Left ventricle myocardium superior (tissue), 1 donor: ENCODE data around the gene SYNE1. TPM values are rescaled to one million over a fixed set of nuclear protein-coding genes. Genes with fewer than 3 reads are reported as not detected.
A peak's percentile ranks its signal among the peaks of the same experiment; 100 is the strongest.

Source experiments
- ATAC-seq: fragments of 200-7000 bp; cut with Tn5 transposase; one replicate; pipeline ENCODE4 v1.9.1; 2020; ENCODE audit warnings: mild to moderate bottlenecking, moderate library complexity
- DNase-seq: peaks from one replicate; pipeline ENCODE4 v3.0.0-alpha.2; 2020
- intact Hi-C: fragments of 100-400 bp; cut with micrococcal nuclease; formaldehyde crosslinking; loops from one replicate; pipeline ENCODE4 v1.11.0; 2022
- total RNA-seq: library from RNA; stranded (reverse); fragmentation: NEBNext Ultra II Directional; extraction: Animal tissue kit (Norgen Biotek cat#: 25700); gene quantifications from one replicate; pipeline ENCODE4 v1.2.1, GENCODE V29; 2021
- donor health status: DM: no; HTN: yes; CAD: no; lungs with severe emphysema.

The SYNE1 gene
- total RNA-seq, 1 donor from 2014 or later: 80.8 TPM

GRCh38 chr6:152241013-152241766 is 396.0 kb downstream of the SYNE1 start:
- DNase-seq (no peak), ATAC-seq (no peak)
- intact Hi-C loops: no loop called here

- ATAC-seq: no peak
- intact Hi-C loops: no loop called here
- no peak for DNase-seq
Observed at GRCh38 chr6:152240436-152240835, 396.7 kb downstream of the SYNE1 start.

- no peak for DNase-seq
- intact Hi-C loops: no loop called here
Observed at GRCh38 chr6:152236370-152237097, 400.6 kb downstream of the SYNE1 start.

GRCh38 chr6:152233547-152234320 is 403.4 kb downstream of the SYNE1 start:
- ATAC-seq (peak; percentile 10), DNase-seq (no peak)
- intact Hi-C loops: no loop called here

More at GRCh38 chr6:152236370-152237097, 400.6 kb downstream of the SYNE1 start:
- no peak for ATAC-seq

- intact Hi-C loops: no loop called here
- DNase-seq (peak; percentile 51), ATAC-seq (peak; percentile 91)
Observed at GRCh38 chr6:152232501-152233151, 404.5 kb downstream of the SYNE1 start.

GRCh38 chr6:152229330-152229729 is 407.8 kb downstream of the SYNE1 start:
- ATAC-seq (no peak), DNase-seq (no peak)
- intact Hi-C loops: no loop called here

- intact Hi-C loops: no loop called here
Observed at GRCh38 chr6:152226119-152226518, 411.0 kb downstream of the SYNE1 start.

GRCh38 chr6:152225241-152225934 is 411.8 kb downstream of the SYNE1 start:
- no peak for DNase-seq
- peak; percentile 44 for ATAC-seq
- intact Hi-C loops: no loop called here

More at GRCh38 chr6:152226119-152226518, 411.0 kb downstream of the SYNE1 start:
- DNase-seq: no peak
- ATAC-seq: no peak

- intact Hi-C loops: no loop called here
- no peak for DNase-seq
Observed at GRCh38 chr6:152223636-152224035, 413.5 kb downstream of the SYNE1 start.

GRCh38 chr6:152221806-152222628 is 415.1 kb downstream of the SYNE1 start:
- no peak for ATAC-seq
- intact Hi-C loops: no loop called here
- no peak for DNase-seq

More at GRCh38 chr6:152223636-152224035, 413.5 kb downstream of the SYNE1 start:
- ATAC-seq: no peak

GRCh38 chr6:152220786-152221185 is 416.4 kb downstream of the SYNE1 start:
- ATAC-seq: peak; percentile 95
- DNase-seq: no peak
- intact Hi-C loops: no loop called here

GRCh38 chr6:152218887-152219286 is 418.3 kb downstream of the SYNE1 start:
- DNase-seq (no peak), ATAC-seq (no peak)
- intact Hi-C loops: loop anchor here (10.0 kb wide), 1 partner anchor 46 kb away; no protein-coding TSS in a partner anchor

- ATAC-seq (no peak), DNase-seq (no peak)
- intact Hi-C loops: loop anchor here (10.0 kb wide), 1 partner anchor 52 kb away; no protein-coding TSS in a partner anchor
Observed at GRCh38 chr6:152212437-152212836, 424.7 kb downstream of the SYNE1 start.

GRCh38 chr6:152209211-152209610 is 428.0 kb downstream of the SYNE1 start:
- DNase-seq (no peak), ATAC-seq (no peak)
- intact Hi-C loops: loop anchor here (10.0 kb wide), 1 partner anchor 54 kb away; no protein-coding TSS in a partner anchor

- DNase-seq (no peak), ATAC-seq (no peak)
- intact Hi-C loops: loop anchor here (10.0 kb wide), 1 partner anchor 53 kb away; no protein-coding TSS in a partner anchor
Observed at GRCh38 chr6:152207915-152208714, 429.0 kb downstream of the SYNE1 start.

- ATAC-seq: peak; percentile 23
- intact Hi-C loops: loop anchor here (10.0 kb wide), 1 partner anchor 51 kb away; no protein-coding TSS in a partner anchor
- peak; percentile 64 for DNase-seq
Observed at GRCh38 chr6:152206072-152206818, 430.9 kb downstream of the SYNE1 start.
